HepG2 (cell line): Measurements from ENCODE around the gene TSPAN31. TPM values are rescaled to one million over a fixed set of nuclear protein-coding genes. Genes with fewer than 3 reads are reported as not detected.

Experiments
- ARNT2 ChIP-seq: sonication (generic); formaldehyde crosslinking; IDR thresholded peaks from 2 replicates; pipeline ENCODE4 v1.8.0; 2022; ENCODE audit warnings: mild to moderate bottlenecking, low read depth, missing genetic modification reagents, moderate library complexity
- ELK4 ChIP-seq: sonication (generic); formaldehyde crosslinking; IDR thresholded peaks from 2 replicates; pipeline ENCODE4 v1.9.0; 2021; ENCODE audit warnings: missing genetic modification reagents, borderline replicate concordance
- FOXK1 ChIP-seq: sonication (generic); formaldehyde crosslinking; IDR thresholded peaks from 2 replicates; pipeline ENCODE4 v1.4.0; 2020; ENCODE audit warnings: low read depth, missing genetic modification reagents, borderline replicate concordance
- LRRFIP1 ChIP-seq: sonication (generic); formaldehyde crosslinking; conservative IDR thresholded peaks from 2 replicates; pipeline ENCODE4 v1.4.0; 2020; ENCODE audit warnings: missing genetic modification reagents
- MIXL1 ChIP-seq: IDR thresholded peaks from 2 replicates; pipeline ENCODE4 v1.6.1; 2016
- POLR2AphosphoS5 ChIP-seq: IDR thresholded peaks from 2 replicates; pipeline ENCODE4 v1.6.1; 2012; ENCODE audit warnings: low read depth, low read length
- SIN3A ChIP-seq: IDR thresholded peaks from 2 replicates; pipeline ENCODE4 v1.6.1; 2011; ENCODE audit warnings: low read depth, mild to moderate bottlenecking, control low read depth, low read length, borderline replicate concordance
- SRSF4 ChIP-seq: fragments of 200-400 bp; formaldehyde crosslinking; IDR thresholded peaks from one replicate; pipeline ENCODE4 v1.6.1; 2018; ENCODE audit warnings: mild to moderate bottlenecking, low read depth, low read length, moderate library complexity; ENCODE audit not compliant: poor library complexity, severe bottlenecking
- SRY ChIP-seq: sonication (generic); formaldehyde crosslinking; IDR thresholded peaks from 2 replicates; pipeline ENCODE4 v1.8.0; 2022; ENCODE audit warnings: mild to moderate bottlenecking, missing genetic modification reagents
- U2AF1 ChIP-seq: fragments of 200-400 bp; formaldehyde crosslinking; optimal IDR thresholded peaks from 2 replicates; pipeline ENCODE3; 2017; ENCODE audit warnings: mild to moderate bottlenecking, low read depth, low read length
- ZFP36 ChIP-seq: fragments of 150-350 bp; IDR thresholded peaks from 2 replicates; pipeline ENCODE4 v1.6.1; 2018; ENCODE audit warnings: borderline replicate concordance, low read length, low read depth; ENCODE audit not compliant: partially characterized antibody
- ZMYM3 ChIP-seq: sonication (generic); formaldehyde crosslinking; IDR thresholded peaks from 2 replicates; pipeline ENCODE4 v1.5.1; 2020; ENCODE audit warnings: mild to moderate bottlenecking, missing genetic modification reagents
- ZNF136 ChIP-seq: sonication (generic); formaldehyde crosslinking; IDR thresholded peaks from 2 replicates; pipeline ENCODE4 v1.8.1; 2022; ENCODE audit warnings: low read depth, mild to moderate bottlenecking, moderate library complexity, missing genetic modification reagents
- ZNF256 ChIP-seq: sonication (generic); formaldehyde crosslinking; conservative IDR thresholded peaks from 2 replicates; pipeline ENCODE4 v1.4.0; 2020; ENCODE audit warnings: missing genetic modification reagents
- ZNF367 ChIP-seq: sonication (generic); formaldehyde crosslinking; IDR thresholded peaks from 2 replicates; pipeline ENCODE4 v1.4.0; 2020; ENCODE audit warnings: missing genetic modification reagents, borderline replicate concordance
- ZNF547 ChIP-seq: sonication (generic); formaldehyde crosslinking; IDR thresholded peaks from 2 replicates; pipeline ENCODE4 v1.5.1; 2020; ENCODE audit warnings: mild to moderate bottlenecking, missing genetic modification reagents
- ZNF616 ChIP-seq: sonication (generic); formaldehyde crosslinking; IDR thresholded peaks from 2 replicates; pipeline ENCODE4 v1.5.0; 2020; ENCODE audit warnings: low read depth, mild to moderate bottlenecking, missing genetic modification reagents
- ZNF619 ChIP-seq: sonication (generic); formaldehyde crosslinking; IDR thresholded peaks from 2 replicates; pipeline ENCODE4 v1.4.0; 2020; ENCODE audit warnings: mild to moderate bottlenecking, missing genetic modification reagents
- ZNF878 ChIP-seq: sonication (generic); formaldehyde crosslinking; IDR thresholded peaks from 2 replicates; pipeline ENCODE4 v1.8.1; 2023; ENCODE audit warnings: mild to moderate bottlenecking, missing genetic modification reagents, moderate library complexity
- ZSCAN20 ChIP-seq: sonication (generic); formaldehyde crosslinking; IDR thresholded peaks from 2 replicates; pipeline ENCODE4 v1.4.0; 2020; ENCODE audit warnings: missing genetic modification reagents, mild to moderate bottlenecking, borderline replicate concordance
- polyA plus RNA-seq, 8 experiments: library from polyadenylated mRNA; depleted of rRNA in 3 of 8; stranded (reverse) in 7 of 8; unstranded in 1 of 8; fragments of >200 nt; fragmentation: Illumina TruSeq in 4 of 8; extraction: Trizol in 4 of 8; gene quantifications; 2 replicates each; pipeline versions ENCODE4 v1.2.1 to v1.2.3, GENCODE V29; 2011 to 2016; ENCODE audit warnings: low read depth in 4 of 8, missing spikeins in 1 of 8, mixed read lengths in 1 of 8; ENCODE audit not compliant: insufficient read depth in 1 of 8
- total RNA-seq, 5 experiments: library from RNA; depleted of rRNA; stranded (reverse); fragments of >200 nt; fragmentation: Illumina TruSeq; extraction: Trizol; gene quantifications; 2 replicates each; pipeline ENCODE4 v1.2.3, GENCODE V29; 2016; ENCODE audit warnings: low read depth in 1 of 5
- TF ChIP-seq, protein P1 (sequence below): sonication (generic); formaldehyde crosslinking; IDR thresholded peaks from 2 replicates; pipeline ENCODE4 v1.4.0; 2020; ENCODE audit warnings: missing genetic modification reagents, borderline replicate concordance

Gene TSPAN31
- total and polyA plus RNA-seq, 2 of the 13 experiments (the other 11 are each of a cell fraction or from before 2014, with no cell fraction given) = 10.4 to 24.6 TPM

GRCh38 chr12:57751788-57752667, 7.2 kb downstream of the TSPAN31 start, which contains the start of gene CDK4 (continued):
- TF ChIP-seq ZNF367 (CRISPR knock-in tag) (peak; percentile 82; the same call in 1 of the 2 replicates), LRRFIP1 (CRISPR knock-in tag) (no peak), ZFP36 (no peak), ZMYM3 (CRISPR knock-in tag) (no peak), U2AF1 (peak; percentile 44), ZNF547 (CRISPR knock-in tag) (peak; percentile 97), SRY (0 out of 2 replicates have a peak, but pooled peaks have one; percentile 18), ZSCAN20 (0 out of 2 replicates have a peak, but pooled peaks have one; percentile 41), ZNF616 (CRISPR knock-in tag) (peak; percentile 86), POLR2AphosphoS5 (peak; percentile 69), ZNF256 (0 out of 2 replicates have a peak, but pooled peaks have one; percentile 55), SIN3A (peak; percentile 86; the same call in 1 of the 2 replicates), FOXK1 (peak; percentile 96; the same call in 1 of the 2 replicates), ZNF136 (peak; percentile 93), MIXL1 (CRISPR knock-in tag) (peak; percentile 83), ZNF619 (CRISPR knock-in tag) (peak; percentile 48; the same call in 1 of the 2 replicates), SRSF4 (no peak), ELK4 (CRISPR knock-in tag) (no peak), ZNF878 (CRISPR knock-in tag) (peak; percentile 5; the same call in 1 of the 2 replicates), ARNT2 (peak; percentile 93)
- TF ChIP-seq, protein P1, sequence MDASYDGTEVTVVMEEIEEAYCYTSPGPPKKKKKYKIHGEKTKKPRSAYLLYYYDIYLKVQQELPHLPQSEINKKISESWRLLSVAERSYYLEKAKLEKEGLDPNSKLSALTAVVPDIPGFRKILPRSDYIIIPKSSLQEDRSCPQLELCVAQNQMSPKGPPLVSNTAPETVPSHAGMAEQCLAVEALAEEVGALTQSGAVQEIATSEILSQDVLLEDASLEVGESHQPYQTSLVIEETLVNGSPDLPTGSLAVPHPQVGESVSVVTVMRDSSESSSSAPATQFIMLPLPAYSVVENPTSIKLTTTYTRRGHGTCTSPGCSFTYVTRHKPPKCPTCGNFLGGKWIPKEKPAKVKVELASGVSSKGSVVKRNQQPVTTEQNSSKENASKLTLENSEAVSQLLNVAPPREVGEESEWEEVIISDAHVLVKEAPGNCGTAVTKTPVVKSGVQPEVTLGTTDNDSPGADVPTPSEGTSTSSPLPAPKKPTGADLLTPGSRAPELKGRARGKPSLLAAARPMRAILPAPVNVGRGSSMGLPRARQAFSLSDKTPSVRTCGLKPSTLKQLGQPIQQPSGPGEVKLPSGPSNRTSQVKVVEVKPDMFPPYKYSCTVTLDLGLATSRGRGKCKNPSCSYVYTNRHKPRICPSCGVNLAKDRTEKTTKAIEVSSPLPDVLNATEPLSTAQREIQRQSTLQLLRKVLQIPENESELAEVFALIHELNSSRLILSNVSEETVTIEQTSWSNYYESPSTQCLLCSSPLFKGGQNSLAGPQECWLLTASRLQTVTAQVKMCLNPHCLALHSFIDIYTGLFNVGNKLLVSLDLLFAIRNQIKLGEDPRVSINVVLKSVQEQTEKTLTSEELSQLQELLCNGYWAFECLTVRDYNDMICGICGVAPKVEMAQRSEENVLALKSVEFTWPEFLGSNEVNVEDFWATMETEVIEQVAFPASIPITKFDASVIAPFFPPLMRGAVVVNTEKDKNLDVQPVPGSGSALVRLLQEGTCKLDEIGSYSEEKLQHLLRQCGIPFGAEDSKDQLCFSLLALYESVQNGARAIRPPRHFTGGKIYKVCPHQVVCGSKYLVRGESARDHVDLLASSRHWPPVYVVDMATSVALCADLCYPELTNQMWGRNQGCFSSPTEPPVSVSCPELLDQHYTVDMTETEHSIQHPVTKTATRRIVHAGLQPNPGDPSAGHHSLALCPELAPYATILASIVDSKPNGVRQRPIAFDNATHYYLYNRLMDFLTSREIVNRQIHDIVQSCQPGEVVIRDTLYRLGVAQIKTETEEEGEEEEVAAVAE (CRISPR knock-in tag) = peak; percentile 73; the same call in 1 of the 2 replicates
